ENCODE results near the gene MLC1. TPM values are rescaled to one million over a fixed set of nuclear protein-coding genes. Genes with fewer than 3 reads are reported as not detected.

The MLC1 gene
- total RNA-seq, 4 donors from 2014 or later: 0.42 TPM; not detected in 3

GRCh38 chr22:50061824-50062355 is 23.3 kb downstream of the MLC1 start:
- no peak for ATAC-seq
- Histone ChIP-seq H3K27ac (no peak overlapping the region), H3K36me3 (no peaks in the 10 kb centered on the region), H3K27me3 (peaks cover 36 to 48% (median 40%) of the 10 kb centered on the region in 3 donors), H3K9me3 (no peaks in the 10 kb centered on the region), H3K4me1 (no peaks in the 10 kb centered on the region), H3K4me3 (no peak overlapping the region)
- intact Hi-C loops (cut with DNase I; ENCODE audit: low total_unique reads) (no loop called here), in situ Hi-C loops (cut with MboI; ENCODE audit: low sequenced_read_pairs in 4 of 4) (no loop called here)
- DNase-seq: no peak
- TF ChIP-seq CTCF (IDR thresholded peaks at IDR 0.05 in 4 of 5, conservative IDR thresholded peaks at IDR 0.05 in 1 of 5): no peak
- no peak for TF ChIP-seq POLR2A (IDR thresholded peaks at IDR 0.05)

- DNase-seq (no peak), ATAC-seq (no peak)
- Histone ChIP-seq H3K36me3 (no peaks in the 10 kb centered on the region), H3K9me3 (no peaks in the 10 kb centered on the region), H3K27me3 (peaks cover 34 to 51% (median 43%) of the 10 kb centered on the region in 3 donors), H3K27ac (no peak overlapping the region), H3K4me1 (no peaks in the 10 kb centered on the region), H3K4me3 (no peak overlapping the region)
- TF ChIP-seq CTCF (IDR thresholded peaks at IDR 0.05 in 4 of 5, conservative IDR thresholded peaks at IDR 0.05 in 1 of 5) (no peak), POLR2A (IDR thresholded peaks at IDR 0.05) (no peak)
- in situ Hi-C loops (cut with MboI; ENCODE audit: low sequenced_read_pairs in 4 of 4): no loop called here
- intact Hi-C loops (cut with DNase I; ENCODE audit: low total_unique reads): no loop called here
Observed at GRCh38 chr22:50061141-50061823, 23.9 kb downstream of the MLC1 start.

GRCh38 chr22:50060441-50061140 is 24.6 kb downstream of the MLC1 start:
- H3K27me3 ChIP-seq: peaks cover 30 to 48% (median 43%) of the 10 kb centered on the region in 3 donors
- intact Hi-C loops (cut with DNase I; ENCODE audit: low total_unique reads) (no loop called here), in situ Hi-C loops (cut with MboI; ENCODE audit: low sequenced_read_pairs in 4 of 4) (no loop called here)
- H3K9me3 ChIP-seq: no peaks in the 10 kb centered on the region
- no peak overlapping the region for H3K27ac ChIP-seq
- ATAC-seq (no peak), DNase-seq (no peak)
- TF ChIP-seq CTCF (IDR thresholded peaks at IDR 0.05 in 4 of 5, conservative IDR thresholded peaks at IDR 0.05 in 1 of 5) (no peak), POLR2A (IDR thresholded peaks at IDR 0.05) (no peak)
- no peaks in the 10 kb centered on the region for H3K4me1 ChIP-seq
- no peaks in the 10 kb centered on the region for H3K36me3 ChIP-seq
- no peak overlapping the region for H3K4me3 ChIP-seq

GRCh38 chr22:50059881-50060262 is 25.4 kb downstream of the MLC1 start:
- intact Hi-C loops (cut with DNase I; ENCODE audit: low total_unique reads): no loop called here
- in situ Hi-C loops (cut with MboI; ENCODE audit: low sequenced_read_pairs in 4 of 4): no loop called here
- H3K4me3 ChIP-seq: no peak overlapping the region
- no peaks in the 10 kb centered on the region for H3K9me3 ChIP-seq
- ATAC-seq (no peak), DNase-seq (no peak)
- H3K27ac ChIP-seq: no peak overlapping the region
- no peaks in the 10 kb centered on the region for H3K36me3 ChIP-seq
- no peaks in the 10 kb centered on the region for H3K4me1 ChIP-seq
- peaks cover 30 to 43% (median 42%) of the 10 kb centered on the region in 3 donors for H3K27me3 ChIP-seq
- TF ChIP-seq POLR2A (IDR thresholded peaks at IDR 0.05) (no peak), CTCF (IDR thresholded peaks at IDR 0.05 in 4 of 5, conservative IDR thresholded peaks at IDR 0.05 in 1 of 5) (no peak)
